Stomach (tissue), 9 donors: ENCODE data around the gene GFY. TPM values are rescaled to one million over a fixed set of nuclear protein-coding genes. Genes with fewer than 3 reads are reported as not detected.

Source experiments
- DNase-seq, 2 donors: peaks; one replicate each; pipeline versions ENCODE4 v3.0.0 to v3.0.0-alpha.2; 2013 to 2019
- H3K27ac ChIP-seq, 5 donors: fragments of 200-600 bp in 4 of 5; sonication (generic) in 4 of 5; one replicate each; pipeline ENCODE4 v1.5.1; 2013 to 2019; ENCODE audit warnings: mild to moderate bottlenecking in 1 of 5, moderate library complexity in 1 of 5
- H3K27me3 ChIP-seq, 3 donors: fragments of 200-600 bp; sonication (generic); one replicate each; pipeline ENCODE4 v1.5.1; 2017 to 2019; ENCODE audit warnings: mixed run types in 1 of 3
- H3K36me3 ChIP-seq, 4 donors: fragments of 200-600 bp; sonication (generic); 1 replicate in 3 of 4; 2 replicates in 1 of 4; pipeline ENCODE4 v1.5.1; 2016 to 2019
- H3K4me1 ChIP-seq, 4 donors: fragments of 200-600 bp; sonication (generic); one replicate each; pipeline ENCODE4 v1.5.1; 2016 to 2019
- H3K4me3 ChIP-seq, 4 donors: fragments of 200-600 bp; sonication (generic) in 3 of 4; one replicate each; pipeline ENCODE4 v1.5.1; 2016 to 2019; ENCODE audit warnings: mild to moderate bottlenecking in 1 of 4
- H3K9me3 ChIP-seq, 4 donors: fragments of 200-600 bp; sonication (generic); one replicate each; pipeline ENCODE4 v1.5.1; 2016 to 2019
- CTCF ChIP-seq, 7 experiments: fragments of 450-650 bp in 4 of 7; fragments of 200-600 bp in 3 of 7; sonication (generic) in 3 of 7; IDR thresholded peaks; one replicate each; pipeline ENCODE4 v1.5.1; 2016 to 2019; ENCODE audit warnings: antibody characterized with exemption in 7 of 7, control low read depth in 2 of 7, mild to moderate bottlenecking in 1 of 7
- EP300 ChIP-seq: sonication (generic); formaldehyde crosslinking; IDR thresholded peaks from one replicate; pipeline ENCODE4 v1.6.1; 2017; ENCODE audit warnings: antibody characterized with exemption
- POLR2A ChIP-seq, 4 donors: fragments of 450-650 bp; IDR thresholded peaks; one replicate each; pipeline ENCODE4 v1.6.1; 2016; ENCODE audit warnings: antibody characterized with exemption in 4 of 4, control low read depth in 2 of 4, mild to moderate bottlenecking in 1 of 4, moderate library complexity in 1 of 4
- POLR2AphosphoS5 ChIP-seq, 3 donors: sonication (generic); formaldehyde crosslinking; IDR thresholded peaks; one replicate each; pipeline ENCODE4 v1.6.1; 2016; ENCODE audit warnings: antibody characterized with exemption in 3 of 3
- WGBS, 5 donors: extraction: QIAGEN DNeasy Blood & Tissue Kit in 3 of 5; methylation state at CpG; one replicate each; pipeline versions ENCODE4 v1.1.5 to v1.1.7; 2013 to 2018; 5-methylcytosine and 5-hydroxymethylcytosine counted together
- intact Hi-C: fragments of 100-400 bp; cut with DNase I; formaldehyde crosslinking; loops from one replicate; pipeline ENCODE4 v1.15.1; 2023; ENCODE audit warnings: low total_unique reads
- polyA plus RNA-seq, 3 donors: library from polyadenylated mRNA; stranded (reverse); fragments of 200-250 nt; gene quantifications; one replicate each; pipeline ENCODE4 v1.2.3, GENCODE V29; 2013
- total RNA-seq, 5 donors: library from RNA; depleted of rRNA; stranded (reverse); fragments of >200 nt; gene quantifications; one replicate each; pipeline versions ENCODE4 v1.1.0 to v1.2.3, GENCODE V29; 2014 to 2016
- donor health status: healthy with polysubstance abuse.
- donor health status: Bipolar disorder and iron deficiency.
- donor health status: healthy.

The GFY gene
- total and polyA plus RNA-seq, 8 donors, result not detected

GRCh38 chr19:49403404-49404187 is 21.6 kb upstream of the GFY start:
- intact Hi-C loops, result no loop called here
- H3K4me1 ChIP-seq, result no peaks in the 10 kb centered on the region
- no peaks in the 10 kb centered on the region for H3K36me3 ChIP-seq
- TF ChIP-seq EP300 (no peak), POLR2AphosphoS5 (IDR thresholded peaks at IDR 0.05) (no peak), POLR2A (IDR thresholded peaks at IDR 0.05) (no peak), CTCF (IDR thresholded peaks at IDR 0.05) (no peak)
- no peaks in the 10 kb centered on the region for H3K9me3 ChIP-seq
- WGBS, 5 donors, result 47 to 56% (median 51%) methylated on average over 6 to 7 of the region's 7 CpGs
- no peak for DNase-seq
- no peak overlapping the region for H3K4me3 ChIP-seq
- no peak overlapping the region for H3K27ac ChIP-seq
- H3K27me3 ChIP-seq, result peaks cover 0 to 40% (median 0%) of the 10 kb centered on the region in 3 donors

GRCh38 chr19:49407079-49407478 is 18.1 kb upstream of the GFY start:
- intact Hi-C loops, result no loop called here
- H3K4me1 ChIP-seq, result peaks cover 0 to 13% (median 0%) of the 10 kb centered on the region in 4 donors
- H3K36me3 ChIP-seq, result no peaks in the 10 kb centered on the region
- 55 to 75% (median 70%) methylated on average over 6 to 7 of the region's 7 CpGs for WGBS, 5 donors
- H3K27me3 ChIP-seq, result peaks cover 0 to 47% (median 0%) of the 10 kb centered on the region in 3 donors
- TF ChIP-seq CTCF (IDR thresholded peaks at IDR 0.05) (no peak), EP300 (no peak), POLR2AphosphoS5 (IDR thresholded peaks at IDR 0.05) (no peak), POLR2A (IDR thresholded peaks at IDR 0.05) (no peak)
- no peak overlapping the region for H3K4me3 ChIP-seq
- no peak overlapping the region for H3K27ac ChIP-seq
- no peaks in the 10 kb centered on the region for H3K9me3 ChIP-seq
- DNase-seq, result no peak

- WGBS, 5 donors, result 83 to 87% (median 87%) methylated on average over 16 of the region's 16 CpGs
- TF ChIP-seq POLR2AphosphoS5 (IDR thresholded peaks at IDR 0.05) (no peak), CTCF (IDR thresholded peaks at IDR 0.05) (no peak), EP300 (no peak), POLR2A (IDR thresholded peaks at IDR 0.05) (no peak)
- peaks cover 0 to 43% (median 0%) of the 10 kb centered on the region in 3 donors for H3K27me3 ChIP-seq
- H3K4me1 ChIP-seq, result peaks cover 0 to 13% (median 0%) of the 10 kb centered on the region in 4 donors
- no peaks in the 10 kb centered on the region for H3K9me3 ChIP-seq
- no peak overlapping the region for H3K4me3 ChIP-seq
- no peak for DNase-seq
- no peak overlapping the region for H3K27ac ChIP-seq
- intact Hi-C loops, result no loop called here
- no peaks in the 10 kb centered on the region for H3K36me3 ChIP-seq
Observed at GRCh38 chr19:49407482-49408015, 17.6 kb upstream of the GFY start.

- no peaks in the 10 kb centered on the region for H3K9me3 ChIP-seq
- intact Hi-C loops, result no loop called here
- DNase-seq, result no peak
- WGBS, 5 donors, result 69 to 80% (median 76%) methylated on average over 8 of the region's 8 CpGs
- no peak overlapping the region for H3K4me3 ChIP-seq
- no peak overlapping the region for H3K27ac ChIP-seq
- H3K4me1 ChIP-seq, result peaks cover 0 to 13% (median 0%) of the 10 kb centered on the region in 4 donors
- TF ChIP-seq EP300 (no peak), CTCF (IDR thresholded peaks at IDR 0.05) (no peak), POLR2A (IDR thresholded peaks at IDR 0.05) (no peak), POLR2AphosphoS5 (IDR thresholded peaks at IDR 0.05) (no peak)
- peaks cover 0 to 47% (median 0%) of the 10 kb centered on the region in 3 donors for H3K27me3 ChIP-seq
- no peaks in the 10 kb centered on the region for H3K36me3 ChIP-seq
Observed at GRCh38 chr19:49408816-49409440, 16.3 kb upstream of the GFY start.
